GM21381 (cell line): ENCODE results near the gene SLC25A12.
"Not testable (repeated sequence)": the region's sequence is repeated elsewhere in the genome, so short reads cannot be mapped to it uniquely, and the experiment has no call there.

Source experiments
- ATAC-seq: cut with Tn5 transposase; IDR thresholded peaks from one replicate; pipeline ENCODE4 v1.9.1; 2021; ENCODE audit warnings: mild to moderate bottlenecking, moderate library complexity; ENCODE audit not compliant: unreplicated experiment

The SLC25A12 gene

GRCh38 chr2:171792886-171793580, 101.0 kb downstream of the SLC25A12 start:
- ATAC-seq = no peak

- ATAC-seq = no peak
Observed at GRCh38 chr2:171792157-171792556, 101.9 kb downstream of the SLC25A12 start.

GRCh38 chr2:171791361-171791760, 102.7 kb downstream of the SLC25A12 start:
- ATAC-seq = no peak

- no peak for ATAC-seq
Observed at GRCh38 chr2:171789956-171790355, 104.1 kb downstream of the SLC25A12 start.

- no peak for ATAC-seq
Observed at GRCh38 chr2:171788316-171788993, 105.6 kb downstream of the SLC25A12 start.

- ATAC-seq = no peak
Observed at GRCh38 chr2:171787333-171788072, 106.5 kb downstream of the SLC25A12 start.

GRCh38 chr2:171785450-171785849, 108.6 kb downstream of the SLC25A12 start:
- ATAC-seq = no peak

GRCh38 chr2:171778515-171778914, 115.5 kb downstream of the SLC25A12 start:
- ATAC-seq = no peak

GRCh38 chr2:171774581-171774980, 119.5 kb downstream of the SLC25A12 start:
- ATAC-seq = not testable (repeated sequence)

- ATAC-seq = no peak
Observed at GRCh38 chr2:171772373-171772772, 121.7 kb downstream of the SLC25A12 start.

- ATAC-seq = no peak
Observed at GRCh38 chr2:171771463-171771862, 122.6 kb downstream of the SLC25A12 start.

- ATAC-seq = no peak
Observed at GRCh38 chr2:171763602-171764001, 130.4 kb downstream of the SLC25A12 start.

- no peak for ATAC-seq
Observed at GRCh38 chr2:171762879-171763573, 131.0 kb downstream of the SLC25A12 start.

GRCh38 chr2:171761176-171761575, 132.9 kb downstream of the SLC25A12 start:
- ATAC-seq = not testable (repeated sequence)

GRCh38 chr2:171758762-171759161, 135.3 kb downstream of the SLC25A12 start:
- not testable (repeated sequence) for ATAC-seq

- no peak for ATAC-seq
Observed at GRCh38 chr2:171754254-171754939, 139.6 kb downstream of the SLC25A12 start.

- ATAC-seq = no peak
Observed at GRCh38 chr2:171747371-171747770, 146.7 kb downstream of the SLC25A12 start.

GRCh38 chr2:171745806-171746205, 148.2 kb downstream of the SLC25A12 start:
- ATAC-seq = no peak

- ATAC-seq = no peak
Observed at GRCh38 chr2:171745141-171745540, 148.9 kb downstream of the SLC25A12 start.

- ATAC-seq = no peak
Observed at GRCh38 chr2:171742760-171743159, 151.3 kb downstream of the SLC25A12 start.

GRCh38 chr2:171741189-171741588, 152.9 kb downstream of the SLC25A12 start:
- no peak for ATAC-seq
